Fibroblast of villous mesenchyme (primary cell): ENCODE results near the gene MYEF2. TPM values are rescaled to one million over a fixed set of nuclear protein-coding genes. Genes with fewer than 3 reads are reported as not detected.

Experiments used
- DNase-seq: peaks from one replicate; pipeline ENCODE4 v3.0.0-alpha.2; 2010; ENCODE audit warnings: low read depth
- H3K4me3 ChIP-seq: 2 replicates; pipeline ENCODE4 v1.5.1; 2011; ENCODE audit warnings: low read depth, mild to moderate bottlenecking, low read length
- CTCF ChIP-seq: IDR thresholded peaks from 2 replicates; pipeline ENCODE4 v1.5.1; 2012; ENCODE audit warnings: low read depth, mild to moderate bottlenecking, low read length; ENCODE audit not compliant: insufficient read depth
- total RNA-seq: library from RNA; depleted of rRNA; stranded (reverse); fragments of >200 nt; gene quantifications from 2 replicates; pipeline ENCODE4 v1.2.3, GENCODE V29; 2012

Gene MYEF2
- total RNA-seq, 1 donor: 6.9 TPM

GRCh38 chr15:48086576-48086975 lies 91.5 kb downstream of the MYEF2 start:
- no peak for TF ChIP-seq CTCF
- no peak for DNase-seq
- H3K4me3 ChIP-seq: no peak overlapping the region

- no peak for TF ChIP-seq CTCF
- DNase-seq: no peak
- H3K4me3 ChIP-seq: no peak overlapping the region
Measured at GRCh38 chr15:48086133-48086532, 92.0 kb downstream of the MYEF2 start.

GRCh38 chr15:48085591-48085930 lies 92.5 kb downstream of the MYEF2 start:
- DNase-seq: no peak
- no peak for TF ChIP-seq CTCF
- no peak overlapping the region for H3K4me3 ChIP-seq

GRCh38 chr15:48084759-48085590 lies 93.1 kb downstream of the MYEF2 start:
- peak; percentile 73 for TF ChIP-seq CTCF
- DNase-seq: peak; percentile 64
- H3K4me3 ChIP-seq: no peak overlapping the region

Other genes starting within 250 kb of the MYEF2 start
- not detected in 2 replicates for gene SLC24A5, start 57.3 kb downstream of the MYEF2 start, total RNA-seq
- not detected in 2 replicates for gene CTXN2, start 13.4 kb upstream of the MYEF2 start, total RNA-seq
- not detected in 2 replicates for gene SLC12A1, start 28.0 kb upstream of the MYEF2 start, total RNA-seq
- 45.3 and 53.8 TPM in 2 replicates for gene DUT, start 153.1 kb upstream of the MYEF2 start, total RNA-seq